Sigmoid colon (tissue), 4 donors: ENCODE results near the gene GPR183.

ENCODE experiments used
- POLR2AphosphoS5 ChIP-seq, 4 donors: sonication (generic); formaldehyde crosslinking; IDR thresholded peaks; one replicate each; pipeline ENCODE4 v1.6.1; 2017; ENCODE audit warnings: antibody characterized with exemption in 4 of 4
- TF ChIP-seq, protein P1 (sequence below), 4 experiments: fragments of 450-650 bp in 3 of 4; fragments of 200-600 bp in 1 of 4; IDR thresholded peaks; one replicate each; pipeline ENCODE4 v1.5.1; 2016 to 2019; ENCODE audit warnings: antibody characterized with exemption in 4 of 4, mild to moderate bottlenecking in 3 of 4, moderate library complexity in 2 of 4

DNA sequence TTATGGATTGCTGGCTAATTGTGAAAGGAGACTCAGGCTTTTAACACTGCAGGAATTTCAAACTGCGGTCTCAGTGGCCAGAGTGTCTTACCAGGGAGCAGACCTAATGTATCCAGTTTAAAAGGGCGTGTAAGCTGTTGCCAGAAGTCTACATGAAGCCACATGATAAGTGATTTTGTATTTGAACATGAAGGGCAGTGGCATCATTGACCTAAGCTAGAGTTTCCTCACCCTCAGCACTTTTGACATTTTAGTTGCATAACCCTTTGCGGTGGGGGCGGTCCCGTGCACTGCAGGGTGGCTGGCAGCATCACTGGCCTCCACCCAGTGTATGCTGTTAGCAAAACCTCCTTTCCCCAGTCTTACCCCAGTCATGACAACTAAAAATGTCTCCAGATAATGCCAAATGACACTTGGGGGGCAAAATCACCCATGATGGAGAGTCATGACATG is 25.4 kb downstream of the GPR183 start:
- peak in 2 of 4 donors; percentile 55 to 61 for TF ChIP-seq POLR2AphosphoS5 (IDR thresholded peaks at IDR 0.05)
- TF ChIP-seq, protein P1, sequence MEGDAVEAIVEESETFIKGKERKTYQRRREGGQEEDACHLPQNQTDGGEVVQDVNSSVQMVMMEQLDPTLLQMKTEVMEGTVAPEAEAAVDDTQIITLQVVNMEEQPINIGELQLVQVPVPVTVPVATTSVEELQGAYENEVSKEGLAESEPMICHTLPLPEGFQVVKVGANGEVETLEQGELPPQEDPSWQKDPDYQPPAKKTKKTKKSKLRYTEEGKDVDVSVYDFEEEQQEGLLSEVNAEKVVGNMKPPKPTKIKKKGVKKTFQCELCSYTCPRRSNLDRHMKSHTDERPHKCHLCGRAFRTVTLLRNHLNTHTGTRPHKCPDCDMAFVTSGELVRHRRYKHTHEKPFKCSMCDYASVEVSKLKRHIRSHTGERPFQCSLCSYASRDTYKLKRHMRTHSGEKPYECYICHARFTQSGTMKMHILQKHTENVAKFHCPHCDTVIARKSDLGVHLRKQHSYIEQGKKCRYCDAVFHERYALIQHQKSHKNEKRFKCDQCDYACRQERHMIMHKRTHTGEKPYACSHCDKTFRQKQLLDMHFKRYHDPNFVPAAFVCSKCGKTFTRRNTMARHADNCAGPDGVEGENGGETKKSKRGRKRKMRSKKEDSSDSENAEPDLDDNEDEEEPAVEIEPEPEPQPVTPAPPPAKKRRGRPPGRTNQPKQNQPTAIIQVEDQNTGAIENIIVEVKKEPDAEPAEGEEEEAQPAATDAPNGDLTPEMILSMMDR (IDR thresholded peaks at IDR 0.05) = no peak
